PC-3 (cell line): Measurements from ENCODE around the gene GYG1.

Experiments used
- CTCF ChIP-seq: fragments of 300-600 bp; sonication (generic); conservative IDR thresholded peaks from 2 replicates; pipeline ENCODE4 v1.5.1; 2017; ENCODE audit warnings: antibody characterized with exemption, low read depth, mild to moderate bottlenecking, low read length
- EZH2 ChIP-seq: fragments of 300-600 bp; sonication (generic); IDR thresholded peaks from one replicate; pipeline ENCODE4 v1.6.1; 2017; ENCODE audit warnings: antibody characterized with exemption, mild to moderate bottlenecking, low read length; ENCODE audit not compliant: unreplicated experiment

DNA sequence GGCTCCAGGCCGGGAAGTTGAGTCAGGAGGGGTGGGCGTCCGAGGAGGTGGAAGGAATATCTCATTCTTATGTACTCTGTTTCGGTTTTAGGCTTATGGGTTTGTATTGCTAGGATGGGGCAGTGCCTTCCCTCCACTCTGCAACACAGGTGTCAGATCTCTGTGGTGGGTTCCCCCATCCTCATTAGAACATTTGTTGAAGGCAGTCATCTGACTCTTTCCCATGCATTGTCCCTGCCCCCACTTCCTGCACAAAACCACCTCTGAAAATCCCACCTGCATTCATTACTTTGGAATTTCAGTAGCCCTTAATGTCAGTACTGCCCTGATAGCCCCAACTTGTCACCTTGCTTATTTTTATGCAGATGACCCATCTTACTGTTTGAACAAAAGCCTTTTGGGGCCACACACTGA, 29.5 kb downstream of the GYG1 start:
- TF ChIP-seq CTCF (no peak), EZH2 (no peak)
